NCI-H128 (cell line): ENCODE data around the gene AGAP9.
"Not testable (repeated sequence)": the region's sequence is repeated elsewhere in the genome, so short reads cannot be mapped to it uniquely, and the experiment has no call there.

Experiments
- DNase-seq: peaks from one replicate; lab custom pipeline; 2025; ENCODE audit not compliant: unreplicated experiment; lab: John Stamatoyannopoulos, UW

The AGAP9 gene

GRCh38 chr10:47458466-47459154 is 64.8 kb downstream of the AGAP9 start:
- no peak for DNase-seq

- no peak for DNase-seq
Measured at GRCh38 chr10:47457826-47458225, 65.6 kb downstream of the AGAP9 start.

- no peak for DNase-seq
Measured at GRCh38 chr10:47457528-47457820, 66.0 kb downstream of the AGAP9 start.

GRCh38 chr10:47456794-47457527 is 66.5 kb downstream of the AGAP9 start:
- DNase-seq, result no peak

- DNase-seq, result no peak
Measured at GRCh38 chr10:47456079-47456785, 67.2 kb downstream of the AGAP9 start.

- DNase-seq, result not testable (repeated sequence)
Measured at GRCh38 chr10:47455350-47456078, 67.9 kb downstream of the AGAP9 start.

GRCh38 chr10:47454780-47455058 is 68.7 kb downstream of the AGAP9 start:
- no peak for DNase-seq

GRCh38 chr10:47454008-47454779 is 69.2 kb downstream of the AGAP9 start:
- no peak for DNase-seq

GRCh38 chr10:47453141-47454007 is 70.1 kb downstream of the AGAP9 start:
- no peak for DNase-seq

GRCh38 chr10:47452495-47453140 is 70.8 kb downstream of the AGAP9 start:
- DNase-seq, result no peak

- DNase-seq, result no peak
Measured at GRCh38 chr10:47451998-47452494, 71.4 kb downstream of the AGAP9 start.
